HEK293 (cell line): ENCODE data around the gene MRPL4.

Source experiments
- OSR2 ChIP-seq: fragments of 450-650 bp; formaldehyde crosslinking; IDR thresholded peaks from 2 replicates; pipeline ENCODE4 v1.5.1; 2016; ENCODE audit warnings: missing biosample characterization, missing genetic modification characterization
- REPIN1 ChIP-seq: fragments of 450-650 bp; formaldehyde crosslinking; IDR thresholded peaks from 2 replicates; pipeline ENCODE4 v1.5.1; 2017; ENCODE audit warnings: missing biosample characterization, missing genetic modification characterization, low read depth
- SCRT1 ChIP-seq: fragments of 450-650 bp; formaldehyde crosslinking; IDR thresholded peaks from 2 replicates; pipeline ENCODE4 v1.5.1; 2016; ENCODE audit warnings: missing biosample characterization, missing genetic modification characterization, borderline replicate concordance
- SCRT2 ChIP-seq: fragments of 450-650 bp; formaldehyde crosslinking; IDR thresholded peaks from 2 replicates; pipeline ENCODE4 v1.5.1; 2016; ENCODE audit warnings: missing biosample characterization, missing genetic modification characterization
- TCF7L2 ChIP-seq: IDR thresholded peaks from 2 replicates; pipeline ENCODE4 v1.6.1; 2011; ENCODE audit warnings: low read depth, mild to moderate bottlenecking, inconsistent platforms, low read length, moderate library complexity, borderline replicate concordance
- ZBTB8A ChIP-seq: fragments of 450-650 bp; formaldehyde crosslinking; IDR thresholded peaks from 2 replicates; pipeline ENCODE4 v1.5.1; 2016; ENCODE audit warnings: missing biosample characterization, missing genetic modification characterization
- ZFHX2 ChIP-seq: fragments of 450-650 bp; formaldehyde crosslinking; conservative IDR thresholded peaks from 2 replicates; pipeline ENCODE4 v1.5.1; 2016; ENCODE audit warnings: missing biosample characterization, missing genetic modification characterization
- ZFP37 ChIP-seq: fragments of 450-650 bp; formaldehyde crosslinking; IDR thresholded peaks from 2 replicates; pipeline ENCODE4 v1.5.1; 2016; ENCODE audit warnings: missing biosample characterization, missing genetic modification characterization
- ZNF132 ChIP-seq: fragments of 450-650 bp; formaldehyde crosslinking; IDR thresholded peaks from 2 replicates; pipeline ENCODE4 v1.5.1; 2017; ENCODE audit warnings: missing biosample characterization, missing genetic modification characterization, borderline replicate concordance
- ZNF169 ChIP-seq: fragments of 450-650 bp; formaldehyde crosslinking; IDR thresholded peaks from 2 replicates; pipeline ENCODE4 v1.5.1; 2016; ENCODE audit warnings: missing biosample characterization, missing genetic modification characterization
- ZNF211 ChIP-seq: fragments of 450-650 bp; formaldehyde crosslinking; IDR thresholded peaks from 2 replicates; pipeline ENCODE4 v1.5.1; 2016; ENCODE audit warnings: low read depth, missing biosample characterization, missing genetic modification characterization
- ZNF544 ChIP-seq: fragments of 450-650 bp; formaldehyde crosslinking; IDR thresholded peaks from 2 replicates; pipeline ENCODE4 v1.5.0; 2017; ENCODE audit warnings: missing biosample characterization, missing genetic modification characterization
- ZNF548 ChIP-seq: fragments of 450-650 bp; formaldehyde crosslinking; IDR thresholded peaks from 2 replicates; pipeline ENCODE4 v1.5.1; 2016; ENCODE audit warnings: missing biosample characterization, missing genetic modification characterization
- ZNF555 ChIP-seq: fragments of 450-650 bp; formaldehyde crosslinking; conservative IDR thresholded peaks from 2 replicates; pipeline ENCODE4 v1.5.1; 2017; ENCODE audit warnings: missing biosample characterization, mild to moderate bottlenecking, missing genetic modification characterization, inconsistent platforms
- ZNF571 ChIP-seq: fragments of 450-650 bp; formaldehyde crosslinking; IDR thresholded peaks from 2 replicates; pipeline ENCODE4 v1.5.0; 2017; ENCODE audit warnings: missing biosample characterization, missing genetic modification characterization
- ZNF623 ChIP-seq: fragments of 450-650 bp; formaldehyde crosslinking; IDR thresholded peaks from 2 replicates; pipeline ENCODE4 v1.5.1; 2016; ENCODE audit warnings: missing biosample characterization, missing genetic modification characterization
- ZNF624 ChIP-seq: fragments of 450-650 bp; formaldehyde crosslinking; IDR thresholded peaks from 2 replicates; pipeline ENCODE4 v1.5.1; 2017; ENCODE audit warnings: missing biosample characterization, missing genetic modification characterization
- ZNF701 ChIP-seq: fragments of 450-650 bp; formaldehyde crosslinking; IDR thresholded peaks from 2 replicates; pipeline ENCODE4 v1.5.1; 2016; ENCODE audit warnings: missing biosample characterization, missing genetic modification characterization
- ZNF707 ChIP-seq: fragments of 450-650 bp; formaldehyde crosslinking; IDR thresholded peaks from 2 replicates; pipeline ENCODE4 v1.5.1; 2016; ENCODE audit warnings: missing biosample characterization, missing genetic modification characterization
- ZNF843 ChIP-seq: fragments of 450-650 bp; formaldehyde crosslinking; IDR thresholded peaks from 2 replicates; pipeline ENCODE4 v1.5.1; 2016; ENCODE audit warnings: missing biosample characterization, missing genetic modification characterization
- TF ChIP-seq, protein P1 (sequence below): fragments of 450-650 bp; IDR thresholded peaks from 2 replicates; pipeline ENCODE4 v1.5.1; 2018; ENCODE audit warnings: missing biosample characterization, missing genetic modification characterization
- TF ChIP-seq, protein P2 (sequence below): fragments of 450-650 bp; formaldehyde crosslinking; IDR thresholded peaks from 2 replicates; pipeline ENCODE4 v1.5.1; 2016; ENCODE audit warnings: missing biosample characterization, missing genetic modification characterization, borderline replicate concordance
- TF ChIP-seq, protein P3 (sequence below): fragments of 450-650 bp; formaldehyde crosslinking; IDR thresholded peaks from 2 replicates; pipeline ENCODE4 v1.5.1; 2016; ENCODE audit warnings: missing biosample characterization, missing genetic modification characterization
- TF ChIP-seq, protein P4 (sequence below): fragments of 450-650 bp; formaldehyde crosslinking; IDR thresholded peaks from 2 replicates; pipeline ENCODE4 v1.5.1; 2016; ENCODE audit warnings: missing biosample characterization, missing genetic modification characterization, borderline replicate concordance
- TF ChIP-seq, protein P5 (sequence below): fragments of 450-650 bp; formaldehyde crosslinking; IDR thresholded peaks from 2 replicates; pipeline ENCODE4 v1.5.1; 2016; ENCODE audit warnings: missing biosample characterization, missing genetic modification characterization
- TF ChIP-seq, protein P6 (sequence below): fragments of 450-650 bp; formaldehyde crosslinking; IDR thresholded peaks from 2 replicates; pipeline ENCODE4 v1.5.1; 2017; ENCODE audit warnings: missing biosample characterization, missing genetic modification characterization

The MRPL4 gene

DNA sequence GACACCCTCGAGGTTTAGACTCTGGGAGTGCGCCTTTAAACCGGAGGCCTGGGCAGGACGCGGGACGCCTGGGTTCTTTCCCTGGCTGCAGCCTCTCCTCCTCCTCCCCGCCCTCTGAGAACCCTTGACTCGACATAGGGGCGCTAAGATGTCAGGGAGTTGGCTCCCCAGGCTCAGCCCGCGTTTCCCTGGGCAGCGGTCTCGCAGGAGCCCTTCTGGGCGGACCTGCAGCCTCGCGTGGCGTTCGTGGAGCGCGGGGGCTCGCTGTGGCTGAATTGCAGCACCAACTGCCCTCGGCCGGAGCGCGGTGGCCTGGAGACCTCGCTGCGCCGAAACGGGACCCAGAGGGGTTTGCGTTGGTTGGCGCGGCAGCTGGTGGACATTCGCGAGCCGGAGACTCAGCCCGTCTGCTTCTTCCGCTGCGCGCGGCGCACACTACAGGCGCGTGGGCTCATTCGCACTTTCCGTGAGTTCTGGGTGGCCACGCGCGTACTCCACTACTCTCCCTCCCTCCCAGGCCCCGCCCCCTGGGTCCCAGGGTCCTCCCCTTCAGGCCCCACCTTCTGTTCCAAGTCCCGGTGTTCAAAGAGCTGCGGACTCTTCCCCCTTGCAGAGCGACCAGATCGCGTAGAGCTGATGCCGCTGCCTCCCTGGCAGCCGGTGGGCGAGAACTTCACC, 39.0 kb downstream of the MRPL4 start (continued):
- TF ChIP-seq, protein P1, sequence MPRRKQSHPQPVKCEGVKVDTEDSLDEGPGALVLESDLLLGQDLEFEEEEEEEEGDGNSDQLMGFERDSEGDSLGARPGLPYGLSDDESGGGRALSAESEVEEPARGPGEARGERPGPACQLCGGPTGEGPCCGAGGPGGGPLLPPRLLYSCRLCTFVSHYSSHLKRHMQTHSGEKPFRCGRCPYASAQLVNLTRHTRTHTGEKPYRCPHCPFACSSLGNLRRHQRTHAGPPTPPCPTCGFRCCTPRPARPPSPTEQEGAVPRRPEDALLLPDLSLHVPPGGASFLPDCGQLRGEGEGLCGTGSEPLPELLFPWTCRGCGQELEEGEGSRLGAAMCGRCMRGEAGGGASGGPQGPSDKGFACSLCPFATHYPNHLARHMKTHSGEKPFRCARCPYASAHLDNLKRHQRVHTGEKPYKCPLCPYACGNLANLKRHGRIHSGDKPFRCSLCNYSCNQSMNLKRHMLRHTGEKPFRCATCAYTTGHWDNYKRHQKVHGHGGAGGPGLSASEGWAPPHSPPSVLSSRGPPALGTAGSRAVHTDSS (tag by site-specific recombination): no peak
- TF ChIP-seq, protein P2, sequence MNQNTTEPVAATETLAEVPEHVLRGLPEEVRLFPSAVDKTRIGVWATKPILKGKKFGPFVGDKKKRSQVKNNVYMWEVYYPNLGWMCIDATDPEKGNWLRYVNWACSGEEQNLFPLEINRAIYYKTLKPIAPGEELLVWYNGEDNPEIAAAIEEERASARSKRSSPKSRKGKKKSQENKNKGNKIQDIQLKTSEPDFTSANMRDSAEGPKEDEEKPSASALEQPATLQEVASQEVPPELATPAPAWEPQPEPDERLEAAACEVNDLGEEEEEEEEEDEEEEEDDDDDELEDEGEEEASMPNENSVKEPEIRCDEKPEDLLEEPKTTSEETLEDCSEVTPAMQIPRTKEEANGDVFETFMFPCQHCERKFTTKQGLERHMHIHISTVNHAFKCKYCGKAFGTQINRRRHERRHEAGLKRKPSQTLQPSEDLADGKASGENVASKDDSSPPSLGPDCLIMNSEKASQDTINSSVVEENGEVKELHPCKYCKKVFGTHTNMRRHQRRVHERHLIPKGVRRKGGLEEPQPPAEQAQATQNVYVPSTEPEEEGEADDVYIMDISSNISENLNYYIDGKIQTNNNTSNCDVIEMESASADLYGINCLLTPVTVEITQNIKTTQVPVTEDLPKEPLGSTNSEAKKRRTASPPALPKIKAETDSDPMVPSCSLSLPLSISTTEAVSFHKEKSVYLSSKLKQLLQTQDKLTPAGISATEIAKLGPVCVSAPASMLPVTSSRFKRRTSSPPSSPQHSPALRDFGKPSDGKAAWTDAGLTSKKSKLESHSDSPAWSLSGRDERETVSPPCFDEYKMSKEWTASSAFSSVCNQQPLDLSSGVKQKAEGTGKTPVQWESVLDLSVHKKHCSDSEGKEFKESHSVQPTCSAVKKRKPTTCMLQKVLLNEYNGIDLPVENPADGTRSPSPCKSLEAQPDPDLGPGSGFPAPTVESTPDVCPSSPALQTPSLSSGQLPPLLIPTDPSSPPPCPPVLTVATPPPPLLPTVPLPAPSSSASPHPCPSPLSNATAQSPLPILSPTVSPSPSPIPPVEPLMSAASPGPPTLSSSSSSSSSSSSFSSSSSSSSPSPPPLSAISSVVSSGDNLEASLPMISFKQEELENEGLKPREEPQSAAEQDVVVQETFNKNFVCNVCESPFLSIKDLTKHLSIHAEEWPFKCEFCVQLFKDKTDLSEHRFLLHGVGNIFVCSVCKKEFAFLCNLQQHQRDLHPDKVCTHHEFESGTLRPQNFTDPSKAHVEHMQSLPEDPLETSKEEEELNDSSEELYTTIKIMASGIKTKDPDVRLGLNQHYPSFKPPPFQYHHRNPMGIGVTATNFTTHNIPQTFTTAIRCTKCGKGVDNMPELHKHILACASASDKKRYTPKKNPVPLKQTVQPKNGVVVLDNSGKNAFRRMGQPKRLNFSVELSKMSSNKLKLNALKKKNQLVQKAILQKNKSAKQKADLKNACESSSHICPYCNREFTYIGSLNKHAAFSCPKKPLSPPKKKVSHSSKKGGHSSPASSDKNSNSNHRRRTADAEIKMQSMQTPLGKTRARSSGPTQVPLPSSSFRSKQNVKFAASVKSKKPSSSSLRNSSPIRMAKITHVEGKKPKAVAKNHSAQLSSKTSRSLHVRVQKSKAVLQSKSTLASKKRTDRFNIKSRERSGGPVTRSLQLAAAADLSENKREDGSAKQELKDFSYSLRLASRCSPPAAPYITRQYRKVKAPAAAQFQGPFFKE (tag by site-specific recombination): no peak
- no peak for TF ChIP-seq ZNF555 (tag by site-specific recombination)
- TF ChIP-seq, protein P3, sequence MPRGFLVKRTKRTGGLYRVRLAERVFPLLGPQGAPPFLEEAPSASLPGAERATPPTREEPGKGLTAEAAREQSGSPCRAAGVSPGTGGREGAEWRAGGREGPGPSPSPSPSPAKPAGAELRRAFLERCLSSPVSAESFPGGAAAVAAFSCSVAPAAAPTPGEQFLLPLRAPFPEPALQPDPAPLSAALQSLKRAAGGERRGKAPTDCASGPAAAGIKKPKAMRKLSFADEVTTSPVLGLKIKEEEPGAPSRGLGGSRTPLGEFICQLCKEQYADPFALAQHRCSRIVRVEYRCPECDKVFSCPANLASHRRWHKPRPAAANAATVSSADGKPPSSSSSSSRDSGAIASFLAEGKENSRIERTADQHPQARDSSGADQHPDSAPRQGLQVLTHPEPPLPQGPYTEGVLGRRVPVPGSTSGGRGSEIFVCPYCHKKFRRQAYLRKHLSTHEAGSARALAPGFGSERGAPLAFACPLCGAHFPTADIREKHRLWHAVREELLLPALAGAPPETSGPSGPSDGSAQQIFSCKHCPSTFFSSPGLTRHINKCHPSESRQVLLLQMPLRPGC (tag by site-specific recombination): no peak
- TF ChIP-seq ZNF544 (tag by site-specific recombination): no peak
- TF ChIP-seq ZNF548: no peak
- TF ChIP-seq ZNF624: no peak
- TF ChIP-seq, protein P4, sequence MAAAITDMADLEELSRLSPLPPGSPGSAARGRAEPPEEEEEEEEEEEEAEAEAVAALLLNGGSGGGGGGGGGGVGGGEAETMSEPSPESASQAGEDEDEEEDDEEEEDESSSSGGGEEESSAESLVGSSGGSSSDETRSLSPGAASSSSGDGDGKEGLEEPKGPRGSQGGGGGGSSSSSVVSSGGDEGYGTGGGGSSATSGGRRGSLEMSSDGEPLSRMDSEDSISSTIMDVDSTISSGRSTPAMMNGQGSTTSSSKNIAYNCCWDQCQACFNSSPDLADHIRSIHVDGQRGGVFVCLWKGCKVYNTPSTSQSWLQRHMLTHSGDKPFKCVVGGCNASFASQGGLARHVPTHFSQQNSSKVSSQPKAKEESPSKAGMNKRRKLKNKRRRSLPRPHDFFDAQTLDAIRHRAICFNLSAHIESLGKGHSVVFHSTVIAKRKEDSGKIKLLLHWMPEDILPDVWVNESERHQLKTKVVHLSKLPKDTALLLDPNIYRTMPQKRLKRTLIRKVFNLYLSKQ (tag by site-specific recombination): no peak
- 0 out of 2 replicates have a peak, but pooled peaks have one; percentile 17 for TF ChIP-seq ZBTB8A (tag by site-specific recombination)
- no peak for TF ChIP-seq ZNF132 (tag by site-specific recombination)
- TF ChIP-seq, protein P5, sequence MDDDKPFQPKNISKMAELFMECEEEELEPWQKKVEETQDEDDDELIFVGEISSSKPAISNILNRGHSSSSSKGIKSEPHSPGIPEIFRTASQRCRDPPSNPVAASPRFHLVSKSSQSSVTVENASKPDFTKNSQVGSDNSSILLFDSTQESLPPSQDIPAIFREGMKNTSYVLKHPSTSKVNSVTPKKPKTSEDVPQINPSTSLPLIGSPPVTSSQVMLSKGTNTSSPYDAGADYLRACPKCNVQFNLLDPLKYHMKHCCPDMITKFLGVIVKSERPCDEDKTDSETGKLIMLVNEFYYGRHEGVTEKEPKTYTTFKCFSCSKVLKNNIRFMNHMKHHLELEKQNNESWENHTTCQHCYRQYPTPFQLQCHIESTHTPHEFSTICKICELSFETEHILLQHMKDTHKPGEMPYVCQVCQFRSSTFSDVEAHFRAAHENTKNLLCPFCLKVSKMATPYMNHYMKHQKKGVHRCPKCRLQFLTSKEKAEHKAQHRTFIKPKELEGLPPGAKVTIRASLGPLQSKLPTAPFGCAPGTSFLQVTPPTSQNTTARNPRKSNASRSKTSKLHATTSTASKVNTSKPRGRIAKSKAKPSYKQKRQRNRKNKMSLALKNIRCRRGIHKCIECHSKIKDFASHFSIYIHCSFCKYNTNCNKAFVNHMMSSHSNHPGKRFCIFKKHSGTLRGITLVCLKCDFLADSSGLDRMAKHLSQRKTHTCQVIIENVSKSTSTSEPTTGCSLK: no peak
- no peak for TF ChIP-seq TCF7L2
- TF ChIP-seq ZNF843 (tag by site-specific recombination): no peak
- TF ChIP-seq, protein P6, sequence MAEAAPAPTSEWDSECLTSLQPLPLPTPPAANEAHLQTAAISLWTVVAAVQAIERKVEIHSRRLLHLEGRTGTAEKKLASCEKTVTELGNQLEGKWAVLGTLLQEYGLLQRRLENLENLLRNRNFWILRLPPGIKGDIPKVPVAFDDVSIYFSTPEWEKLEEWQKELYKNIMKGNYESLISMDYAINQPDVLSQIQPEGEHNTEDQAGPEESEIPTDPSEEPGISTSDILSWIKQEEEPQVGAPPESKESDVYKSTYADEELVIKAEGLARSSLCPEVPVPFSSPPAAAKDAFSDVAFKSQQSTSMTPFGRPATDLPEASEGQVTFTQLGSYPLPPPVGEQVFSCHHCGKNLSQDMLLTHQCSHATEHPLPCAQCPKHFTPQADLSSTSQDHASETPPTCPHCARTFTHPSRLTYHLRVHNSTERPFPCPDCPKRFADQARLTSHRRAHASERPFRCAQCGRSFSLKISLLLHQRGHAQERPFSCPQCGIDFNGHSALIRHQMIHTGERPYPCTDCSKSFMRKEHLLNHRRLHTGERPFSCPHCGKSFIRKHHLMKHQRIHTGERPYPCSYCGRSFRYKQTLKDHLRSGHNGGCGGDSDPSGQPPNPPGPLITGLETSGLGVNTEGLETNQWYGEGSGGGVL (tag by site-specific recombination): no peak
- TF ChIP-seq ZNF701 (tag by site-specific recombination): no peak
- TF ChIP-seq ZNF707 (tag by site-specific recombination): no peak
- TF ChIP-seq ZNF169 (tag by site-specific recombination): no peak
- no peak for TF ChIP-seq OSR2 (tag by site-specific recombination)
- no peak for TF ChIP-seq ZNF571 (tag by site-specific recombination)
- no peak for TF ChIP-seq SCRT2
- no peak for TF ChIP-seq ZFP37
- TF ChIP-seq ZNF211 (tag by site-specific recombination): no peak
- no peak for TF ChIP-seq REPIN1 (tag by site-specific recombination)
- no peak for TF ChIP-seq SCRT1
- TF ChIP-seq ZFHX2 (tag by site-specific recombination): no peak; the same call in 1 of the 2 replicates
- TF ChIP-seq ZNF623 (tag by site-specific recombination): no peak
